NCI-H748 (cell line): ENCODE measurements around the gene CHD8.
"Not testable (repeated sequence)": the region's sequence is repeated elsewhere in the genome, so short reads cannot be mapped to it uniquely, and the experiment has no call there.

Experiments used
- DNase-seq: peaks from one replicate; lab custom pipeline; 2025; ENCODE audit not compliant: unreplicated experiment; lab: John Stamatoyannopoulos, UW

CHD8 gene

DNA sequence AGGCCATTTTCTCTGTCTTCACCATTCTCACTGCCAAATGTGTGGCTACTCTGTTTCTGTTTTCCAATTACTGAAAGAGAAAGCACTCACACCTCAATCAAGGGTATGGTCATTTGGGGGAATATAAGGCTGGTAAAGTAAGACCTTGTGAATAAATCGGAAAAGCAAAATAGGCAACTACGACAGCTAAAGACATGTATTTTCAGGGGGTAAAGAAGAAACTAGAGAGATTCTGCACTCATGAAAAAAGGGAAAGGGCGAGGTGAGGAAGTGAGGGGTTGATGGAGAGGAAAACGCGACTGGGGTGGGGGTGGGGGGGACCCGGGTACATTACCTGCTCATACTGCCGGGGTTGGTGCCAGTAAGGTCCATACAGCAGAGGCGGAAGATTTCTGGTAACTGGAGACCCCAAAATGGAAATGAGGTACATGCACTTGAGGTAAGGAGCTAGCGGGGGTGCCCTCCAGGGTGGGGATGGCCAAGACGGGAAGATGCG, 19.3 kb downstream of the CHD8 start:
- no peak for DNase-seq

GRCh38 chr14:21431126-21431525, 24.8 kb downstream of the CHD8 start:
- DNase-seq: no peak

- no peak for DNase-seq
Observed at GRCh38 chr14:21428930-21429329, 27.0 kb downstream of the CHD8 start.

DNA sequence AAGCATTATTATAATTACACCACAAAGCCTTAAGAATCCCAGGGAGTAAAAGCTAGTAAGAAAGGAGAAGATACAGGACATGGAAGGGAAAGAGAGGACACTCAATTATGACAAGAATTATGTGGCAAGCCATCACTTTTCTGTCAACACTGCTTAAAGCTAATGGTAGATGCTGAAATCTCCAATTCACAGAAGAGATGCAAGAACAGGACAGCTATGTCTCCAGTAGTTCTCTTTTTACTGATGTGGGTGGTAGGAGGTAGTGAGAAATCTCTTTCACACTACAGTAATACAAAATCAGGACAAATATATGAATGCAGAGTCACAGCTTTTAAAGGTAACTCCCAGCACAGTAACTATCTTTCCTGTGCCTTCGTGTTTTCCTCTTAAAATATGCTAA, 29.2 kb downstream of the CHD8 start:
- DNase-seq: no peak

- no peak for DNase-seq
Observed at GRCh38 chr14:21419528-21419927, 36.4 kb downstream of the CHD8 start.

- DNase-seq: no peak
Observed at GRCh38 chr14:21415329-21415728, 40.6 kb downstream of the CHD8 start.

DNA sequence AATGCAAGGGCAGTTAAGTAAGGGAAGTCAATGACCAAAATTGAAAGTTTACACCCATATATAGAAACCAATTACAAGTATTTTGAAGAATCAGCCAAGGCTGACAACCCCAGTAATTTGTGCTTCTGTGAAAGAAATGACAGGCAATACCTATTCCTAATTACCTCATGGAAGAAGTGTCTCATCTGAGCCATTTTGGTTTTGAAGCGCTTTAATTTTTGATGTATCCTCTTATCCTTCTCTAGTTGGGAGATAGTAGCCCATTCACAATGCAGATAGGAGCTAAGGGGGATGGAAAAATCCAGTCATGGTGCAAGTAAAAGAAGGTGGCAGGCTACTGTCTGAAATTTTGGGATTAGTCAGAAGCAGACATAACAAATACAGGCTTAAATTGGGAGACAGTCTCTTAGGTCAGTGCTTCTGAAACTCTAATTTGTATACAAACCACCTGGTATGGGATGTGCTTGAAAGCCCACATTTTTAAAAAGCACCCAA, 41.7 kb downstream of the CHD8 start:
- no peak for DNase-seq

GRCh38 chr14:21408147-21408546, 47.8 kb downstream of the CHD8 start:
- DNase-seq: no peak

DNA sequence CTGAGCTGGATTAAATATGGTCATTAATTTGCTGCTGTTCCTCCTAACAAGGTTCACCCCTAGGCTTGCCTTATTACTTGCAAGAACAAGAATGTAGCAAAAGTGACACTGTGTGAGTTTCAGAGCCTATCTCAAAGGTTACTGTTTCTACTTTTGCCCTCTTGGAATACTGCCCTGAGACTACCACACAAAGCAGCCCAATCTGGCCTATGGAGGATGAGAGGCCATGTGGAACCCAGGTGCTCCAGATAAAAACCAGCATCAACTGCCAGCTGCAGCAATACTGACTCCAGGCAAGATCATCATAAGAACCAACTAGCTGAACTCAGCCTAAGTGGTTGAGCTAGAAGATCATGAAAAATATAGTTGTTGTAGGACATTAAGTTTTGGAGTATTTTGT, 49.7 kb downstream of the CHD8 start:
- DNase-seq: no peak

DNA sequence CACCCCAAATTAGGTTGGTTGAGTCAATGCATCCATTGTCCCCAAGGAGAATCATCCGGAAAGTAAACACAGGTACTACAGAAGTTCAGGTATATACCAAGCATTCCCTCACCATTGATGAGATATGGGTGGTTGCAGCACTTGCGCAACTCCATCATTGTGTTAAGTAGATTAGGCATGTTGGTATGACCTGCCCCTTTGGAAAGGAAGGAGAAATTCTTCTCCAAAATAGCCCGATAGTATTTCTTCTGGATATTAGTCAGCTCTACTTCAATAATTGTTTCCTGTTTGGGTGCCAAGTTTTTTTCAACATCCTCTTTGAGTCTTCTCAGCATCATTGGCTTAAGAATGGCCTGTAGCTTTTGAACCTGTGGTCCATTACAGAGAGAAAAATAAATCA, 50.8 kb downstream of the CHD8 start:
- no peak for DNase-seq

GRCh38 chr14:21399311-21399870, 56.5 kb downstream of the CHD8 start:
- no peak for DNase-seq

DNA sequence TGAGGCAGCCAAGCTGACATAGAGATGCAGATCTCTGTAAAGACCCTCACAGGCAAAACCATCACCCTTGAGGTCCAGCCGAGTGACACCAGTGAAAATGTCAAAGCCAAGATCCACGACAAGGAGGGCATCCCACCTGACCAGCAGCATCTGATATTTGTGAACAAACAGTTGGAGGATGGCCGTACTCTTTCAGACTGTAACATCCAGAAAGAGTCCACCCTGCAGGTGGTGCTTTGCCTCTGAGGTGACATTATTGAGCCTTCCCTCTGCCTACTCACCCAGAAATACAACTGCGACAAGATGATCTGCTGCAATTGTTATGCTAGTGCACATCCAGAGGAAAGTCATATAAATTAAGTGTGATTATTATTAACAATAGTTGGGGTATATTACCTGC, 57.0 kb downstream of the CHD8 start:
- no peak for DNase-seq

- DNase-seq: no peak
Observed at GRCh38 chr14:21395450-21395849, 60.5 kb downstream of the CHD8 start.

GRCh38 chr14:21385188-21385904, 70.6 kb downstream of the CHD8 start:
- DNase-seq: no peak

GRCh38 chr14:21384494-21384851, 71.5 kb downstream of the CHD8 start:
- no peak for DNase-seq

DNA sequence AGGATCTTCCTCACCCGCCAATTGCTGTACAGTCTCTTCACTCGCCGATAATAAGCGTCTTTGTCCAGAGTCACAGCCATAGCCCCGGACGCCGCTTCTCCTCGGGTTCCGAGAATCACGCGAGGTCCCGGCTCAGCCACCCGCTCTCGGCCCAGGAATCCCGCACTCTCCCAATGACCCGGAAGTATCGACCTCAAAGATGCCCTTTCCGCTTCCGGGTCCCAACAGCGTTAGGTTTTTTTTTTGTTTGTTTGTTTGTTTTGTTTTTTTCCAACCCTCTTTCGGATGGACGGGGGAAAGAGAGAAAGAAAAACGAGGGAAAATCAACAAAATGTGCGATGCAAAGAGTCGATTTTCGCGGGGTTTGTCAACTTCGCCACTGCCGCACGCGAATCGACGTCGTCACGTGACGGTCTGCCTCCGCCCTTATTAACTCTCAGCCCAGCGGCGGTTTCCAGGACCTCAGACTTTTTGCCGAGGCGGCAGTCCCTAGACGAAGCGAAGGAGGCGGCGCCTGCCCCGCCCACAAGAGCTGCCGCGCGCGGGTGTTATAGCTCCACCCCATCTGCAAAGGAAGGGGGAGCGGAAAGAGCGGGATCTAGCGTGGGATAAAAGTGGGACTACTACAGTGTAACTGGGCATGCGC, 72.0 kb downstream of the CHD8 start, which contains the start of gene SUPT16H:
Gene SUPT16H (minus strand): TSS at position 172 of the 646 bp plus-strand sequence. CDS start 92 bp downstream, at position 80.
- DNase-seq: peak; percentile 98

DNA sequence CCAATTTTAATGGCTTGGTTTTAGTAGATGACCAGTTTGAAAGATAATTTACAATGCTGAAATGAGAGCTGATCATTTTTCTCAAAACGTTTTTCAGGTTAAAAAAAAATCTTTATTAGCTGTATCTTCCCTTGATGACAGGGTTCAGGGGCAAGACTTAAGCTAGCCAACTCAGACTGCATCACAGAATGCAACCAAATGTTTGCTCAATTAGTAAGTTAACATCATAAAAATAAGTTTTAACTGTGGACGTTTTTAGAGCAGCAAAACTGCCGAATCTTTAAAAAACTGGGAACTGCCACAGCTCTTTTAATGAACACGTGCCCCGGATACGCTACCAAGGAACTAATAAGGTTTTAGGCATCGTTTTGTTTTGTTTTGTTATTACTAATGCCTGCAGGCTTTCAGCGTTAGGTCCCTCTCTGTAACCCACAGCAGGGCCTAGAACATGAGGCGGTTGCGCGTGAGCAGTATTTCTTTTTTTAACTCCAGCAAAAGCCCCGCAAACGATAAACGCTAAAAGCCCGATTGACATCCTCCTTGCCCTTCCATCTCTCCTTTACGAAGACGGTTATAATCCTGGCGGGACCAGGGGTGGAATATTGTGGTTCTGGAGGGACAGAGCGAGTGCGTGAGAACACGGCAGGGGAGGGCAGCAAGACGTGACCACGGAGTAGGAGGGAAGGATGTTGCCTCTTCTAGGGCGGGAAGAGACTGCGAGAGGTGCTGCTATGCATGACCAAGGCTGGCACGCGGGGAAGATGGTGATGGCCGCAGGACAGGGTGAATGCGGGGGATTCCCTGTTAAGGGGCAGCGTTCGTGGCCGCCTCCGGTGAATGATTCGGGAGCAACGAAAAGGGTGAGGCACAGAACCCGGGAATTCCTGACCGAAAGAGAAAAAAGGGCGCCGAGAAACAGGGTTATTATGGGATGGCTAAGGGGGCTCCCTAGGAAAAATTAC, 72.8 kb downstream of the CHD8 start:
- DNase-seq: peak; percentile 67

DNA sequence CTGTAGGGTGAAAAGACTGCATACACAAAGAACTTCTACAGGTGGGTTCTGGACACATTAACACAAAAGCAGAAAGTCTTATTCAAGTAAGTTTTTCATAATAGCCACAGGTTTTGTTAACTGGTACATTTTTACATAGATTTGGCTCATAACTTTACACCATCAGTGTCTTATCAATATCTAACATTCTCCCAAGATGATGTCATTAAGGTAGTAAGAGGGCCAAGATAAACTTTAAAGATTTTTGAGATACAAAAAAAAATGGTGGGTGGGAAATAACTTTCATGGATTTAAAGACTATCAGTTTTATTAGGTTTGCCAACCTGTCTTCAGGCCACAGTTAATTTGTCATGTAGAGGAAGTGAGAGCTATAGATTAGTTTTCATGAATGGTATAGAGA, 73.8 kb downstream of the CHD8 start:
- DNase-seq: no peak

GRCh38 chr14:21379338-21379737, 76.6 kb downstream of the CHD8 start:
- DNase-seq: no peak

DNA sequence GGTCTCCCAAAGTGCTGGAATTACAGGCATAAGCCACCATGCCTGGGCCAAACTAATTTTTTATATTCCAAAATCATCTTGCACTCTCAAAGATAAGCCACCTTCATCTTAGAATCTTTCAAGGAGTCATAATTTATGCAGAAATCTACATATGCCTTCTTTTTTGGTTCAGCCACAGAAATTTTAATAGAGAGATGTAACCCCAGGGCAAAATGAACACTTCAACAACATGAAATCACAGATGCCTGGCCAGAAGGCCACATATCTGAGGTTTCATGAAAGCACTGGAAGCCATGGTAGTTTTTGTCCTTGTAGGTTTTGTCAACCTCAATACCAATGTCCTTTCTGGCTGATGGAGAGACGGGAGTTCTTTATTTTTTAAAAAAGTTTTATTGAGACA, 81.9 kb downstream of the CHD8 start:
- no peak for DNase-seq

DNA sequence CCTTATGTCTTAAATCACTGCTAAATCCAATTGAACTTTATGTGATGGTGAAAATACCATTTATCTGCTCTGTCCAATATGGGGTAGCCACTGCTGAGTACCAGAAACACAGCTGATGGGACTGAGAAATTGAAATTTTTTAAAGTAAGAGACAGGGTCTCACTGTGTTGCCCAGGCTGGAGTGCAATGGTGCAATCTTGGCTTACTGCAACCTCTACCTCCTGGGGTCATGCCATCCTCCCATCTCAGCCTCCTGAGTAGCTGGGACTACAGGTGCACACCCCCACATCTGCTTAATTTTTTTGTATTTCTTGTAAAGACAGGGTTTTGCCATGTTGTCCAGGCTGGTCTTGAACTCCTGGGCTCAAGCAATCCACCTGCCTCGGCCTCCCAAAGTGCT, 83.1 kb downstream of the CHD8 start:
- not testable (repeated sequence) for DNase-seq
